ENCODE data around the gene RIOK3. TPM values are rescaled to one million over a fixed set of nuclear protein-coding genes. Genes with fewer than 3 reads are reported as not detected.

RIOK3 gene
- total RNA-seq, 2 experiments from 2014 or later, result 60.0 to 67.7 TPM

GRCh38 chr18:23448291-23448690, 4.8 kb upstream of the RIOK3 start:
- ChIA-PET CTCF (no interaction called here), POLR2A (no interaction called here)

GRCh38 chr18:23450022-23450421, 3.1 kb upstream of the RIOK3 start:
- CTCF ChIA-PET, result no interaction called here
- POLR2A ChIA-PET, result no interaction called here

GRCh38 chr18:23451011-23451410, 2.1 kb upstream of the RIOK3 start:
- ChIA-PET POLR2A (no interaction called here), CTCF (no interaction called here)

DNA sequence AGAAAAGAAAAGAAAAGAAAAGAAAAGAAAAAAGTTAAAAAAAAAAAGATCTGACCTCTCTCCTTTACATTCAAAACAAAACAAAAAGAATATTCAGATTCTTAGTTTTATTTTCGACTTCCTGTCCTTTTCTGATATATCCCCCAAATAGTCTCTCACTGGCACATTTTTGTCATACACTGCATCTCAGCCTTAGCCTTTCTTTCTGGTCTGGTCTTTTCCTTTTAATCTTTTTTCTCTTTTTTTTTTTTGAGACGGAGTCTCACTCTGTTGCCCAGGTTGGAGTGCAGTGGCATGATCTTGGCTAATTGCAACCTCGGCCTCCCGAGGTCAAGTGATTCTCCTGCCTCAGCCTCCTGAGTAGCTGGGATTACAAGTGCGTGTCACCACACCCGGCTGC, 1.6 kb upstream of the RIOK3 start:
- POLR2A ChIA-PET, result no interaction called here
- CTCF ChIA-PET, result no interaction called here

DNA sequence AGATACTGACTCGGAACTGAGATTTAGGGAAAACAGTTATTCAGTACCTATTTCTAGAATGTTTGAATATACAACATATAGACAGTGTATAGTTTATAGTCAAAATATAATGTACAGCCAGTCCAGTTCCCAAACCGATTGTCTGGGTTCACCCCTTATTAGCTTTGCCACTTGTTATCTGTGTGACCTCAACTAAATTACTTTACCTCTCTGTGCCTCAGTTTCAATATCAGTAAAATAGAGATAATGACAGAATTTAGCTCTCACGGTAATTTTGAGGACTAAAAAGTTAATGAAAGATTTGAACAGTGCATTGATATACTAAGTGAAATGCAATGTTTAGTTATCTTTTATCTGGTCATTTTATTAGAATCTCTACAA, 750 bp upstream of the RIOK3 start:
- CTCF ChIA-PET, result interaction anchor here (1.4 kb wide), 1 partner anchor 8 kb away, joined by 3 read pairs; no protein-coding TSS in a partner anchor

GRCh38 chr18:23453680-23454058, 582 bp downstream of the RIOK3 start:
- ChIA-PET CTCF (interaction anchor here (1.4 kb wide), 1 partner anchor 9 kb away, joined by 3 read pairs; no protein-coding TSS in a partner anchor), POLR2A (interaction anchor here (1.3 kb wide), 1 partner anchor 16 kb away, joined by 5 read pairs; a partner anchor contains a TSS)

More for the DNA sequence above, 750 bp upstream of the RIOK3 start:
- POLR2A ChIA-PET, result no interaction called here

GRCh38 chr18:23456835-23457234, 3.7 kb downstream of the RIOK3 start:
- POLR2A ChIA-PET, result no interaction called here
- CTCF ChIA-PET, result no interaction called here

- CTCF ChIA-PET, result no interaction called here
- POLR2A ChIA-PET, result no interaction called here
Measured at GRCh38 chr18:23458830-23459529, 5.9 kb downstream of the RIOK3 start.

DNA sequence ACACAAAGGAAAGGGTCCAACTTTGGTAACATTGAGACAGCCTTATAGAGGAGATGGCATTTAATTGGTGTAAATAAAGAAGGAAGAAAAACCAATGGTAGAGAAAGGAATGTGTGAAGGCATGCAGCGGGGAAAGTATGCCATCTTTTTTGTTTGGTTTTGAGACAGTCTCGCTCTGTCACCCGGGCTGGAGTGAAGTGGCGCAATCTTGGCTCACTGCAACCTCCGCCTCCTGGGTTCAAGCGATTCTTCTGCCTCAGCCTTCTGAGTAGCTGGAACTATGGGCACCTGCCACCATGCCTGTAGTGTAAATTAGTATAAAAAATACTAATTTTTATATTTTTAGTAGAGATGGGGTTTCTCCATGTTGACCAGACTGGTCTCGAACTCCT, 6.4 kb downstream of the RIOK3 start:
- POLR2A ChIA-PET, result no interaction called here
- CTCF ChIA-PET, result no interaction called here

- ChIA-PET POLR2A (no interaction called here), CTCF (no interaction called here)
Measured at GRCh38 chr18:23460285-23461273, 7.5 kb downstream of the RIOK3 start.

DNA sequence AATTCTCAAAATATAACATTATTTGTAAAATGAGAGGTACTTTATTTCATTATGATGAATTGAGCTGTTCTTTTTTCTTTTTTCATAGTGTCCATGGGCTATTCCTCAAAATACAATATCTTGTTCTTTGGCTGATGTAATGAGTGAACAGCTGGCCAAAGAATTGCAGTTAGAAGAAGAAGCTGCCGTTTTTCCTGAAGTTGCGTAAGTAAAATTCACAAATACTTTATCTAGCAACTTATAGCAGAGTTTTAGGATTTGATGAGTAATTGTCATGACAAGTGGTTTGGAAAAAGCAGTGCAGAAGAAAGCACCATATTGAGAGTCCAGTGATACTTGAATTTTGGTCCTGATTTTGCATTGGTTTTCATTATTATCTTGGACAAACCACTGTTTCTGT, 9.8 kb downstream of the RIOK3 start:
- ChIA-PET CTCF (no interaction called here), POLR2A (no interaction called here)

GRCh38 chr18:23468753-23469459, 15.8 kb downstream of the RIOK3 start:
- ChIA-PET CTCF (no interaction called here), POLR2A (no interaction called here)

DNA sequence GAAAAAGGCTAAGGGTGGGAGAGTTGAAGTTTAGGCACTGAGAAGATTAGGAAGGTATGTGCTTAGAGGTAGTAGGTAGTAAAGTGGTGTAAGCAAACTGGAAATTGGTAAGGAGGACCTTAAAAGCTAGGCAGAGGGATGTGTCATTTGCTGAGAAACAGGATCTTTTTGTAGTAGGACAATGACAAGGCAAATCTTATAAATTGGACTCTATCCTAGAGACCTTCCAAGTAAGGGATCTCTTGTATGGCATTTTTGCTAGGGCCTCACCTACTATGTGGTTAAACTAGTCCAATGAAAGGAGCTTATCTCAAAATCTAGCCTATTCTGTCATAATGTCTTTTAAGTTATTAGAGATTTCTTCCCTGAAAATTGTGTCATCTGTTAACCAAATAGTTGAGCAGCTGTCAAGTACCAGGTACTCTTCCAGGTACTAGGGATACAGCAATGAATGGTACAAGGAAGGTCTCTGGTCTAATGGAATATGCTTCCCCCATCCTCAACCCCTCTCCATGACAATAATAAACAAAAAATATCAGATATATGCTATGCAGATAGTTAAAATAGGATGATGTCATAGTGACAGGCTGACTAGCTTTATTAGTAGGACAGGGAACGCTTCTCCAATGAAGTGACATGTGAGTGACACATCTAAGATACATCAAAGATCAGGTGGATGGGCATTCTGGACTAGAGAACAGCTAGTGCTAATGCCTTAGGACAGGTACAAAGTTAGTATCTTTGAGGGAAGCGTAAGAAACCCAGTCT, 17.7 kb downstream of the RIOK3 start:
- POLR2A ChIA-PET, result no interaction called here
- CTCF ChIA-PET, result interaction anchor here (1.3 kb wide), 1 partner anchor 45 kb away, joined by 4 read pairs; no protein-coding TSS in a partner anchor

- ChIA-PET POLR2A (no interaction called here), CTCF (interaction anchor here (1.3 kb wide), 1 partner anchor 45 kb away, joined by 4 read pairs; no protein-coding TSS in a partner anchor)
Measured at GRCh38 chr18:23471486-23471885, 18.4 kb downstream of the RIOK3 start.

- CTCF ChIA-PET, result interaction anchor here (1.4 kb wide), 1 partner anchor 19 kb away, joined by 3 read pairs; no protein-coding TSS in a partner anchor
- POLR2A ChIA-PET, result no interaction called here
Measured at GRCh38 chr18:23479829-23480505, 26.9 kb downstream of the RIOK3 start.

DNA sequence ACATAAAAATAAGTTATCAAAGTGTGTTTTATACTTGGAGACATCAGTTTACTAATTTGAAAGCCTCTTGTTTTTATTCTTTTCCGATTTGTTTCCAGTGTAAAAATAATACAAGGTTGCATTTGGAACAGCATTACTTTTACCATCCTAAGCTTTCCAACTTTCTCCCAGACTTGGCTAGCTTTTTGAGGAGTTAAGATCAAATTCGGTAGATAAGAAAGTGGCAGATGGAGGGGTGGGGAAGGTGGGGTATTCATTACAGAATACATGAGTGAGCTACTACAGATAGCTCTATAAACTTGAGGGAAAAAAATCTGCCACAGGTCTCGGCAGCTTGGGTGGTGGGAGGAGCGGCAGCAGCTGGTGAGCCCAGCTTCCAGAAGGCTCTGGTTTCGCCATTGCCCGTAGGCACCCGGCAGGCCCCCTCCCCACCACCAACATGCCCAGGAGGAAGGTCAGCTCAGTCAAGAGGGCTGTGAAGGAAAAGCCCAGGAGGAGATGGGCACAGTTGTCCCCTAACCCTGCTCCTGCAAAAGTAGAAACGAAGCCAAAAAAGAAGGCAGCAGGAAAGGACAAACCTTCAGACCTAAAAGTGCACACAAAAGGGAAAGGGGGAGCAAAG, 31.6 kb downstream of the RIOK3 start:
- ChIA-PET POLR2A (interaction anchor here (0.7 kb wide), 1 partner anchor 295 kb away, joined by 5 read pairs; no protein-coding TSS in a partner anchor), CTCF (interaction anchor here (1.6 kb wide), 1 partner anchor 14 kb away, joined by 4 read pairs; no protein-coding TSS in a partner anchor)

- ChIA-PET CTCF (no interaction called here), POLR2A (interaction anchor here (0.7 kb wide), 1 partner anchor 295 kb away, joined by 5 read pairs; no protein-coding TSS in a partner anchor)
Measured at GRCh38 chr18:23485386-23485785, 32.3 kb downstream of the RIOK3 start.

Data from activated CD8-positive, alpha-beta memory T cell treated with anti-CD3 and anti-CD28 coated beads for 36 hours (primary cell).